ENCODE data around the gene ACER2. TPM values are rescaled to one million over a fixed set of nuclear protein-coding genes. Genes with fewer than 3 reads are reported as not detected.
"Not testable (repeated sequence)": the region's sequence is repeated elsewhere in the genome, so short reads cannot be mapped to it uniquely, and the experiment has no call there.

Gene ACER2
- total RNA-seq, 2 experiments from 2014 or later, result 2.9 to 3.9 TPM

GRCh38 chr9:19413456-19413855 lies 4.6 kb downstream of the ACER2 start:
- DNase-seq; H3K27me3 Mint-ChIP-seq; H3K36me3 Mint-ChIP-seq; ATAC-seq (ENCODE audit: low read depth); H3K9me3 Mint-ChIP-seq; H3K27ac Mint-ChIP-seq; H3K4me3 Mint-ChIP-seq: not testable (repeated sequence)
- H3K4me1 Mint-ChIP-seq, result peaks cover 11% of the 10 kb centered on the region
- POLR2A ChIA-PET, result interaction anchor here (0.6 to 0.7 kb wide), 3 partner anchors 34 to 161 kb away, joined by 3 to 4 read pairs (median 3); no protein-coding TSS in a partner anchor

DNA sequence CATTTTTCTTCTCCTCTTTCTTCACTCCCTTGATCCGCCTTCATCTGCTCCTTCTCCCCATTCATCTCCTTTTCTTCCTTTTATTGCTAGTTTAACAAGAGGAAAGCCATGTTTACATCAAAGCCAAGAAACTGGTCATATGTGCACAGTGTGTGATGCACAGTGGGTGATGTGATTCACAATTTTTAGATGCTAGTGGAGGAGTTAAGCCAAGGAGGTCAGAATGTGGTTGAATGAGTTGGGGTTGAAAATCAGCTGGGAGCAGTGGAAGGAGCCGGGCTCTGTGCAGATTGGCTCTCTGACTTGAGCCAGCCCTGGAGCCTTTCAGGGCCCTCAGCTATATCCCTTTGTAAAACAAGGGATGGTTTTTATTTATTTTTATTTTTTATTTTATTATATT lies 7.3 kb downstream of the ACER2 start:
- no peak overlapping the region for H3K4me3 Mint-ChIP-seq
- peaks cover 7% of the 10 kb centered on the region for H3K9me3 Mint-ChIP-seq
- H3K4me1 Mint-ChIP-seq, result peaks cover 2% of the 10 kb centered on the region
- no peak for DNase-seq
- POLR2A ChIA-PET, result no interaction called here
- no peak overlapping the region for H3K27ac Mint-ChIP-seq
- peaks cover 9% of the 10 kb centered on the region for H3K36me3 Mint-ChIP-seq
- H3K27me3 Mint-ChIP-seq, result peaks cover 3% of the 10 kb centered on the region
- ATAC-seq (ENCODE audit: low read depth), result no peak

DNA sequence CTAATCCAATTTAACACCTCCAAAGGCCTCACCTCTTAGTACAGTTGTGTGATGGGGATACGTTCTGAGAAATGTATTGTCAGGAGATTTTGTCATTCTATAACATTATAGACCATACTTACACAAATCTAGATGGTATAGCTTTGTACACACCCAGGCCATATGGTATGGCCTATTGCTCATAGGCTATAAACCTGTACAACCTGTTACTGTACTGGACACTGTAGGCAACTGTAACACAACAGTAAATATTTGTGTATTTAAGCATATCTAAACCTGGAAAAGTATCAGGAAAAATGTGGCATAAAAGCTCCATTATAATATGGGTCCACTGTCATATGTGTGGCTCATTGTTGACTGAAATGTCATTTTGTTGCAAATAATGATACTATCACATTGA lies 12.1 kb downstream of the ACER2 start:
- no peaks in the 10 kb centered on the region for H3K27me3 Mint-ChIP-seq
- ATAC-seq (ENCODE audit: low read depth) (no peak), DNase-seq (no peak)
- no peak overlapping the region for H3K4me3 Mint-ChIP-seq
- peaks cover 12% of the 10 kb centered on the region for H3K36me3 Mint-ChIP-seq
- POLR2A ChIA-PET, result no interaction called here
- no peak overlapping the region for H3K27ac Mint-ChIP-seq
- H3K4me1 Mint-ChIP-seq, result no peaks in the 10 kb centered on the region
- peaks cover 5% of the 10 kb centered on the region for H3K9me3 Mint-ChIP-seq

GRCh38 chr9:19423163-19423562 lies 14.4 kb downstream of the ACER2 start:
- Mint-ChIP-seq H3K36me3 (peaks cover 4% of the 10 kb centered on the region), H3K9me3 (no peaks in the 10 kb centered on the region), H3K4me3 (no peak overlapping the region), H3K4me1 (no peaks in the 10 kb centered on the region), H3K27ac (no peak overlapping the region), H3K27me3 (no peaks in the 10 kb centered on the region)
- DNase-seq (no peak), ATAC-seq (ENCODE audit: low read depth) (no peak)
- POLR2A ChIA-PET, result no interaction called here

DNA sequence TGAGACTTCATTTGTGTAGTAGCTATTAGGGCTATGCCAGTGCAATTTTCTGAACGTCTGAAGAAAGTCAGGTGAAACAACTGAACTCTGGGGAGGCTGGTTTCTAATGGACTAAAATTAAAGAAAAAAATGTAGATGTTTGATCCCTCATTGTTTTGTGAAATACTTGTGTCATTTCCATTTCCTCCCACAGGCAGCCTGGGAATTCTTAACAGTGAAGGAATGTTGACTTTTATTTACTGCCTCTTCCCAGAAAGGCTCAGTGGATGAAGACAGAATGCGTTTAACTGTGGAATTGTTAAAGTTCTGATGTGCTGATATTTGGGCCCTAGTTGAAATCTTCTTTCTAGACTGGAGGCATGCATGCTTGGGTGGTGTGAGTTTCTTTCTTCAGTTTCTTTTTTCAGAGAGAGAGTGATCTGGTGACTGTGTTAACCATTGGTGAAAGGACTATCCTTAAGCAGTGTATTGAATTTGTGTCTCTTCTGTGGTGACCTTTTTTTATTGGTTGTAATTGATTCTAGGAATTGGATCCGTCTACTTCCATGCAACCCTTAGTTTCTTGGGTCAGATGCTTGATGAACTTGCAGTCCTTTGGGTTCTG lies 15.5 kb downstream of the ACER2 start:
- no peaks in the 10 kb centered on the region for H3K4me1 Mint-ChIP-seq
- DNase-seq, result no peak
- no peak for ATAC-seq (ENCODE audit: low read depth)
- no peak overlapping the region for H3K27ac Mint-ChIP-seq
- peaks cover 4% of the 10 kb centered on the region for H3K36me3 Mint-ChIP-seq
- H3K27me3 Mint-ChIP-seq, result no peaks in the 10 kb centered on the region
- no peak overlapping the region for H3K4me3 Mint-ChIP-seq
- no peaks in the 10 kb centered on the region for H3K9me3 Mint-ChIP-seq
- POLR2A ChIA-PET, result no interaction called here

GRCh38 chr9:19429595-19429994 lies 20.8 kb downstream of the ACER2 start:
- H3K9me3 Mint-ChIP-seq, result no peaks in the 10 kb centered on the region
- no peak overlapping the region for H3K4me3 Mint-ChIP-seq
- peaks cover 4% of the 10 kb centered on the region for H3K36me3 Mint-ChIP-seq
- DNase-seq (no peak), ATAC-seq (ENCODE audit: low read depth) (no peak)
- H3K27ac Mint-ChIP-seq, result no peak overlapping the region
- H3K4me1 Mint-ChIP-seq, result no peaks in the 10 kb centered on the region
- POLR2A ChIA-PET, result interaction anchor here (1.2 kb wide), 1 partner anchor 39 kb away, joined by 3 read pairs; no protein-coding TSS in a partner anchor
- H3K27me3 Mint-ChIP-seq, result no peaks in the 10 kb centered on the region

DNA sequence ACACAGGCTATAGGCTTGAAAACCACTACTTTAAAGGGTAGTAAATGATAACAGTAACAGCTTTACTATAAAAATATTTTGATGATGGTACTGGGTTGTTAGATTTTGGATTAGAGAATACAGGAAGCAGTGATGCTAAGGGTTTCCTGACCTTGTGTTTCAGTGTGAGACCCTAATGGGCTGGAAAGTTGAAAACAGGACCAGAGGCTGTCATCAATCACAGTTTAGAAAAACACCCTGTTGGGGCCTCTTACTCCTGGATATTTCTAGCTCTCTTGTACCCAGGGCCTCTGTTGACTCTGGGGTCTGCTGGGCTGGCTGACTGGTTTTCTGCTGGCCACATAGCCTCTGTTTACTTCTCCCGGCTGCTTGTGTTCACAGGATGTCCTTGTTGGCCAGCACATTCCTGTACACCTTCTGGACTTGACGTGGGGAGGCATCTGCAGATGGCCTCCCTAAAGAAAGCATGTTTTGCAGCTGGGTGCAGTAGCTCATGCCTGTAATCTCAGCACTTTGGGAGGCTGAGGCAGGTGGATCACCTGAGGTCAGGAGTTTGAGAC lies 21.5 kb downstream of the ACER2 start:
- Mint-ChIP-seq H3K4me1 (no peaks in the 10 kb centered on the region), H3K4me3 (no peak overlapping the region), H3K27ac (no peak overlapping the region), H3K36me3 (no peaks in the 10 kb centered on the region), H3K9me3 (no peaks in the 10 kb centered on the region), H3K27me3 (no peaks in the 10 kb centered on the region)
- no peak for DNase-seq
- ATAC-seq (ENCODE audit: low read depth), result no peak
- POLR2A ChIA-PET, result interaction anchor here (1.2 kb wide), 1 partner anchor 38 kb away, joined by 3 read pairs; no protein-coding TSS in a partner anchor

DNA sequence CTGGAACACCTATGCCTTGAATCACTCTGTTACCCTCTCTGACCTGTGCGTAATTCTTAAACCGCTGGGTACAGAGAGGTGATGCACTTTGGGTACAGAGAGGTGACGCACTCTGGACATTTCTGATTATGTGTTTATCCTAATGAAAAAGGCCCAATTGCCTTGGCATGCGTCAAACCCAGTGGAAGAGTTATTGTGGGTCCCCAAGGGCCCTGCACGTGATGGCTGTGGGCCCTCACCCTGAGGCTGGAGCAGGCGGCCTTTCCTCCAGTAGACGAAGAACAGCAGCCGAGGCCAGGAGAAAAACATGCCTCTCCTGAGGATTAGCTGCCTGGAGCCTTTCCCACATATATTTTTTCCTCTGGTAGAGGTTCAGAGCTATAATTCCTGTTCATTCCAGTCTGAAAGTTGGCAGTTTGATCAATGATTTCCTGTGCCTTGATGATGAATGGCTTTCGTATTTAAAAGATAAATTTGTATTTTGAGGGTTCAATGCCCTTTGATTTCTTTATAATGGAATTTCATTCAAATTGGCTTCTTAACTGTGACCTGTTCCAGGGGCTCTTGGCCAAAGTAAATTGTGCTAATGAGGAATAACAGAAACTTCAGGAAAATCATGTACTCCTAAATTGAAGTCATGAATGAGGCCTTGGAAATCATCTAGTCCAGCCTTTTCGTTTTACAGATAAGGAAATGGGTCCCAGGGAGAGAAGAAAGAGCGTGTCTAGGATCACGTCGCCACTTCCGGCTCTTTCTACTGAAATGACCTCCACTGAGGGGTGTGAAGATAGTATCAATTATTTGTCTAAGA lies 22.8 kb downstream of the ACER2 start:
- DNase-seq (no peak), ATAC-seq (ENCODE audit: low read depth) (no peak)
- POLR2A ChIA-PET, result no interaction called here
- Mint-ChIP-seq H3K27ac (no peak overlapping the region), H3K27me3 (no peaks in the 10 kb centered on the region), H3K9me3 (no peaks in the 10 kb centered on the region), H3K4me1 (no peaks in the 10 kb centered on the region), H3K4me3 (no peak overlapping the region), H3K36me3 (no peaks in the 10 kb centered on the region)

DNA sequence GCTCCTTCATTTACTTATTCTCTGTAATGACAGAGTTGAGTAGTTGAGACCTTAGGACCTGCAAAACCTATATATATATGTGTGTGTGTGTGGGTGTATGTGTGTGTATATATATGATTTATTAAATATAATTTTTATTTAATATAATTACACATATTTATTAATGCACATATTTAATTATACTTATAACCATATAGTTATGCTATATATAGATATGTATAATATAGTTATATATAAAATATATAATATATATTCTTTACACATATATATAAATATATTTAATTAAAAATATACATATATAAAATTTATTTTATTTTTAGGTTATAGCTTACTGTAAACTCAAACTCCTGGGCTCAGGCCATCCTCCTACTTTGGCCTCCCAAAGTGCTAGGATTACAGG lies 23.7 kb downstream of the ACER2 start:
- H3K36me3 Mint-ChIP-seq, result no peaks in the 10 kb centered on the region
- no peaks in the 10 kb centered on the region for H3K27me3 Mint-ChIP-seq
- POLR2A ChIA-PET, result no interaction called here
- ATAC-seq (ENCODE audit: low read depth) (no peak), DNase-seq (no peak)
- no peak overlapping the region for H3K27ac Mint-ChIP-seq
- no peaks in the 10 kb centered on the region for H3K9me3 Mint-ChIP-seq
- no peaks in the 10 kb centered on the region for H3K4me1 Mint-ChIP-seq
- H3K4me3 Mint-ChIP-seq, result no peak overlapping the region

DNA sequence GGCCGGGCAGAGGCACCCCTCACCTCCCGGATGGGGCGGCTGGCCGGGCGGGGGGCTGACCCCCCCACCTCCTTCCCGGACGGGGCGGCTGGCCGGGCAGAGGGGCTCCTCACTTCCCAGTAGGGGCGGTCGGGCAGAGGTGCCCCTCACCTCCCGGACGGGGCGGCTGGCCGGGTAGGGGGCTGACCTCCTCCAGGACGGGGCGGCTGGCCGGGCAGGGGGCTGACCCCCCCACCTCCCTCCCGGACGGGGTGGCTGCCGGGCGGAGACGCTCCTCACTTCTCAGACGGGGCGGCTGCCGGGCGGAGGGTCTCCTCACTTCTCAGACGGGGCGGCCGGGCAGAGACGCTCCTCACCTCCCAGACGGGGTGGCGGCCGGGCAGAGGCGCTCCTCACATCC lies 24.9 kb downstream of the ACER2 start:
- not testable (repeated sequence) for H3K36me3 Mint-ChIP-seq, H3K4me1 Mint-ChIP-seq

GRCh38 chr9:19440376-19440775 lies 31.6 kb downstream of the ACER2 start:
- H3K27ac Mint-ChIP-seq, result no peak overlapping the region
- DNase-seq (no peak), ATAC-seq (ENCODE audit: low read depth) (no peak)
- POLR2A ChIA-PET, result no interaction called here
- H3K4me3 Mint-ChIP-seq, result no peak overlapping the region
- no peaks in the 10 kb centered on the region for H3K27me3 Mint-ChIP-seq
- H3K4me1 Mint-ChIP-seq, result peaks cover 18% of the 10 kb centered on the region
- H3K36me3 Mint-ChIP-seq, result peaks cover 9% of the 10 kb centered on the region
- H3K9me3 Mint-ChIP-seq, result no peaks in the 10 kb centered on the region

More for the DNA sequence above, 24.9 kb downstream of the ACER2 start:
- DNase-seq; ATAC-seq (ENCODE audit: low read depth); H3K4me3 Mint-ChIP-seq; H3K27me3 Mint-ChIP-seq; H3K27ac Mint-ChIP-seq; H3K9me3 Mint-ChIP-seq; POLR2A ChIA-PET: not testable (repeated sequence)

DNA sequence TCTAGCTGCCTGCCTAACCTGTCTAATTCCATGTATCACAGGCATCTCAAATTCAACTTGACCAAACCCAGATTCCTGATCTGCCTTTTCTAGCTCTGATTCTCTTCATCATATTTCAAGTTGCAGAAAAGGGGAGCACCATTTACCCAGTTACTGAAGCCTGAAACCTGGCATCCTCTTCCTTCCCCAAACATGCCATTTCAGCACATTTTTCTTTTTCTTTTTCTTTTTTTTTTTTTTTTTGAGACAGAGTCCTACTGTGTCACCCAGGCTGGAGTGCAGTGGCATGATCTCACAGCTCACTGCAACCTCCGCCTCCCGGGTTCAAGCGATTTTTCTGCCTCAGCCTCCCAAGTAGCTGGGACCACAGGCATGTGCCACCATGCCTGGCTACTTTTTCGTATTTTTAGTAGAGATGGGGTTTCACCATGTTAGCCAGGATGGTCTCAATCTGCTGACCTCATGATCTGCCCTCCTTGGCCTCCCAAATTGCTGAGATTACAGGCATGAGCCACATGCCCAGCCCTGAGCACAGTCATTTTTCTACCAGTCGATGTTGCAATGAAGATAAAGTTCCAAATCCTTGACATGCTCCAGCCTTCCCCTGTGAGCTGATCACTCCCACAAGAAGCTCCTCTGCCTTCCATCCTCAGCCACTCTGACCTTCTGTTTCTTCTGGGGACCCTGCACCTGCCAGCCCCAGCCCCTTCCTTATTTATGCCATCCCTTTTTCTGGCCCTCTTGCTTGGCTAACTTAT lies 32.2 kb downstream of the ACER2 start:
- Mint-ChIP-seq H3K4me3 (peak overlapping the region; percentile 73), H3K27ac (peak overlapping the region; percentile 85), H3K4me1 (peaks cover 18% of the 10 kb centered on the region), H3K36me3 (peaks cover 9% of the 10 kb centered on the region), H3K27me3 (no peaks in the 10 kb centered on the region), H3K9me3 (no peaks in the 10 kb centered on the region)
- DNase-seq, result no peak
- POLR2A ChIA-PET, result interaction anchor here (1.2 kb wide), 1 partner anchor 61 kb away, joined by 5 read pairs; the partner anchor contains the start of gene RPS6
- peak; percentile 16 for ATAC-seq (ENCODE audit: low read depth)

DNA sequence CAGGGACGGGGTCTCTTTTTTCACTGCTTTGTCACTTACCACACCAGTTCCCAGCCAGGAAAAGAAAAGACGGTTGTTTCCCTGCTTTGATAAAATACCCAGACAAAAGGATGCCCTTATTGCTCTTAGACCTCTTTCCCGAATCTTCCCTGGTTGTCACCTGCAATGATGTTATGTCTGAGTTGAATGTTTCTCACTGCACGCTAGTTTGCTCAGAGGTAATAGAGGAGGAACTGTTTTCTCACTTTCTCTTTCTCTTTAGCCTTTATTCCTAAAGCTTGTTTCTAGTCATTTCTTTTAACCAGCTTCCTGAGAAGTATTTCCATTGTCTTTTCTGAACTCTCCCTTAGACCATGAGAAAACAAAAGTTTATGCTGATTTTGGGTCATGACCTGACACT lies 32.9 kb downstream of the ACER2 start:
- POLR2A ChIA-PET, result interaction anchor here (0.6 to 1.2 kb wide), 3 partner anchors 62 to 1718 kb away, joined by 3 to 5 read pairs (median 3); partner anchors contain the start of gene RPS6
- ATAC-seq (ENCODE audit: low read depth) (peak; percentile 77), DNase-seq (no peak)
- H3K27ac Mint-ChIP-seq, result peak overlapping the region; percentile 85
- H3K27me3 Mint-ChIP-seq, result no peaks in the 10 kb centered on the region
- H3K4me3 Mint-ChIP-seq, result peak overlapping the region; percentile 73
- H3K36me3 Mint-ChIP-seq, result peaks cover 9% of the 10 kb centered on the region
- no peaks in the 10 kb centered on the region for H3K9me3 Mint-ChIP-seq
- H3K4me1 Mint-ChIP-seq, result peaks cover 18% of the 10 kb centered on the region

All from activated naive CD8-positive, alpha-beta T cell treated with anti-CD3 and anti-CD28 coated beads, Interleukin-2, amount 10 ng/mL, durations not matched to agents 7 days and 5 days (primary cell).